A172 (cell line): ENCODE measurements around the gene HNRNPF. TPM values are rescaled to one million over a fixed set of nuclear protein-coding genes. Genes with fewer than 3 reads are reported as not detected.
"Not testable (repeated sequence)": the region's sequence is repeated elsewhere in the genome, so short reads cannot be mapped to it uniquely, and the experiment has no call there.

Source experiments
- DNase-seq: peaks from one replicate; pipeline ENCODE4 v3.0.0-alpha.2; 2015; ENCODE audit warnings: low spot score
- total RNA-seq: library from RNA; depleted of rRNA; stranded (reverse); fragments of >200 nt; shearing (Covaris generic); gene quantifications from 2 replicates; pipeline ENCODE4 v1.2.3, GENCODE V29; 2014

The HNRNPF gene
- total RNA-seq, 1 experiment from 2014 or later = 348 TPM

DNA sequence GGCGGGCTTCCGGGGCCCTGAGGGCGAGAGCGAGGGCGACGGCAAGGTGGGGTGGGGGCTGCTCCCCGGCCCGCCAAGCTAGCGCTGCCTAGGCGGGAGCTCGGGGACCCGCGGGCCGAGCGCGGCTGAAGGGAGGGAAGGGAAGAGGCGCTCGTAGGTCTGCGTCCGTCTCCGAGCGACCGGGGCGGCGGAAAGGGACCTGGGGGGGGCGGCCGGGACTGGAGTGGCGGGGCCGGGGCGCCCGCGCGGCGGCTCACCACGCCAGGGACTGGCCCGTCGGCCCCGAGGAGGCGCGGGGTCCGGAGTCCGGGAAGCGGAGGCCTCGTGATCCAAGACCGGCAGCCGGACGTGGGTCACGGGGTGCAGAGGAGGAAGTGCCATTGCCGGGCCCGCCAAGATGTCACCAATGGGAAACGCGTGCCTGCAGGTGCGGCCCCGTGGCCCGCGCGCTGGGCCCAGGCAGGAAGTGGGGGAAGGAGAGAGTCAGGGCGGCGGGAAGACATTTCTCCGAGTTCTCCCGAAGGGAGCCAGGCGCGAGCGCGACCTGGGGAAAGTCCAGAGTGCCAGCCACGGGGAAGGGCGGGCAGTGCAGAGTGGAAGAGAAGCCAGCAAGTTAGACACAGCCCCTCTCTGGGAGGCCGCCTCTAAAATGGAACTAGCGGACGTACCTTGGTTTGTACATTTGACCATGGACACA lies 11.9 kb downstream of the HNRNPF start:
- DNase-seq = peak; percentile 88

- DNase-seq = peak; percentile 45
These were observed 12.7 kb downstream of the HNRNPF start for GRCh38 chr10:43396061-43396927.

GRCh38 chr10:43395571-43396060 lies 13.4 kb downstream of the HNRNPF start:
- DNase-seq = no peak

GRCh38 chr10:43394868-43395267 lies 14.1 kb downstream of the HNRNPF start:
- no peak for DNase-seq

DNA sequence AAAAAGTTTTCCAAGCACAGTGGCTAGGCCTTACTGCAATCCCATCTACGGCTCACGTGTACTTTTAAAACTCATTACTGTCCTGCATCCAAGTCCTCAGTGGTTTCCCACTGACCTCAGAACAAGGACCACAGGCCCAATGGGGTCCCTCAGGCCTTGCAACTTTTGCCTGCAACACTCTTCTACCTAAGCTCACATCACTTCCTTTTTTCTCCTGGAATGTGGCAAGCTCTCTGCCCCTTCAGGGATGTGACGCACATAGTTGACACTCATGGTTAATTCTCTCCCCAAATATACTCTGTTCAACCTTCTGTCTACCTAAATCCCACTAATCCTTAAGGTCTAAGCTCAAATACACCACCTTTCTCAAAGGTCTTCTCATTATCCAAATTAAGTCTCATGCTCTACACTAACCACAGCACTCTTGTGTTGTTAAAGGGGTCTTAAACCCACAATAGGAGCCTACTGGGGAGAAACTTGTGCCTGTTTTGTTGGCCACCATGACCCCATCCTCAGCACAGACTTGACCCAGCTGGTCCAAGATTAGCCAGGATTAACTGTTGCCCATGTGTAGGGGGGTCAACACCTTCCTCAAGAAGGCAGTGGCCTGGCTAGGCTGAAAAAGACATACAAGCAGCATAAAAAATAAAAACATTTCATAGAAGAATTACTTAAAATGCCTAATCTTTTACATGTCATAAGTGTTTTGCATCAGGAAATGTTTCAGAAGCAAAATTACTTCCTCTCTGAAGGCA lies 15.2 kb downstream of the HNRNPF start:
- no peak for DNase-seq

DNA sequence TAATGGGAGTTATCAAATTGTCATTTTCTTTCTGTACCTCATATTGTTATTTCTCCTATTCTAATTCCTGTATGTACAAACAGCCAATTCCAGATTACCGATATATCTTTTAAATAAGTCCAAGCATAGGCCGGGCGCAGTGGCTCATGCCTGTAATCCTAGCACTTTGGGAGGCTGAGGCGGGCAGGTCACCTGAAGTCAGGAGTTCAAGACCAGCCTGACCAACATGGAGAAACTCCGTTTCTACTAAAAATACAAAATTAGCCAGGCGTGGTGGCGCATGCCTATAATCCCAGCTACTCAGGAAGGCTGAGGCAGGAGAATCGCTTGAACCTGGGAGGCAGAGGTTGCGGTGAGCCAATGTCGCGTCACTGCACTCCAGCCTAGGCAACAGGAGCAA lies 15.8 kb downstream of the HNRNPF start:
- not testable (repeated sequence) for DNase-seq

GRCh38 chr10:43392748-43393147 lies 16.2 kb downstream of the HNRNPF start:
- DNase-seq = no peak

DNA sequence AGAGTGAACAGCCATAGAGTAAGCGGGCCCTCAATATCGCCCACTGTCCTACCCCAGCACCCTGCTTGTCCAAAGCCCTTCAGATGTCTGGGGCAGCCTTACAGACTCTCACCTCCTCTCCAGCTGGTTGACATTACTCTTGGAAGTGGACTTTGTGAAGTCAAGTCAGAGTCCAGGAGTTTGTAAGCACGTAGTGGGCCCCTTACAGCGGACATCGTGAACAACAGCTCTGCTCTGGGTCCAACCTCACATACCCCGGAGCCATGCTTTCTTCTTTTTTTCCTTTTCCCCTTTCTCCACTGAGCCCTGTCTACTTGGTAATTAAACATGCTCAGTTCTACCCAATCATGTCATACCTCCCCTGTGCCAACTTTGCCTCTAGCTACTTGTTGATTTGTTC lies 17.5 kb downstream of the HNRNPF start:
- no peak for DNase-seq

- DNase-seq = no peak
These were observed 18.2 kb downstream of the HNRNPF start for GRCh38 chr10:43390759-43391158.

- DNase-seq = no peak
These were observed 18.7 kb downstream of the HNRNPF start for GRCh38 chr10:43390333-43390732.

- no peak for DNase-seq
These were observed 19.1 kb downstream of the HNRNPF start for GRCh38 chr10:43389867-43390266.

- no peak for DNase-seq
These were observed 21.3 kb downstream of the HNRNPF start for GRCh38 chr10:43387678-43388032.

- no peak for DNase-seq
These were observed 21.9 kb downstream of the HNRNPF start for GRCh38 chr10:43386981-43387677.

- no peak for DNase-seq
These were observed 22.4 kb downstream of the HNRNPF start for GRCh38 chr10:43386549-43386948.

DNA sequence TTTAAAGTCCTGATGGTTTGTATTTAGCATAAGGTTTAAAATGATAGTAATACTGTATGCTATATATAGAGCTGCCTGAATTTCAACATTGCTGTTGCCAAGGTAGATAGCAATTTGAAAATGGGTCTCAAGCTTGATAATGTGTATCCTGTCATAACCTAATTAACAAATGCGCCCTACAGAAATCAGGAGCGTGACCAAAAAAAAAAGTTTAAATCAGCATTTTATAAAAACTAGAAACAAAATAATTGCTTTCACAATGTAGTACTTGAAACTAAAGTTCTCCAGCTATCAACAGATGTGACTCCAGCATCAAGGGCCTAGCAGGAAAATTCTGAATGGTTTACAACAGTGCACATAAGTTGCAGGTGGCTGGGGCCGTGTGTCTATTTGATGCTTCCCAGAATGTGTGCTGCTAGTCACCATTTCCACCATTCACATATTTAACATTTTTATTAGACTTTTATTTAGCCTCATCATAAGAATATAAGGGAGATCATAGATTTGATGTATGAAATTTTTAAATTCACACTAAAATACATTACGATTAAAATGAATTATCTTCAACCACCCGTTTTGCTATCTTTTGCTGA lies 23.5 kb downstream of the HNRNPF start:
- no peak for DNase-seq

GRCh38 chr10:43384252-43385221 lies 24.4 kb downstream of the HNRNPF start:
- DNase-seq = no peak

DNA sequence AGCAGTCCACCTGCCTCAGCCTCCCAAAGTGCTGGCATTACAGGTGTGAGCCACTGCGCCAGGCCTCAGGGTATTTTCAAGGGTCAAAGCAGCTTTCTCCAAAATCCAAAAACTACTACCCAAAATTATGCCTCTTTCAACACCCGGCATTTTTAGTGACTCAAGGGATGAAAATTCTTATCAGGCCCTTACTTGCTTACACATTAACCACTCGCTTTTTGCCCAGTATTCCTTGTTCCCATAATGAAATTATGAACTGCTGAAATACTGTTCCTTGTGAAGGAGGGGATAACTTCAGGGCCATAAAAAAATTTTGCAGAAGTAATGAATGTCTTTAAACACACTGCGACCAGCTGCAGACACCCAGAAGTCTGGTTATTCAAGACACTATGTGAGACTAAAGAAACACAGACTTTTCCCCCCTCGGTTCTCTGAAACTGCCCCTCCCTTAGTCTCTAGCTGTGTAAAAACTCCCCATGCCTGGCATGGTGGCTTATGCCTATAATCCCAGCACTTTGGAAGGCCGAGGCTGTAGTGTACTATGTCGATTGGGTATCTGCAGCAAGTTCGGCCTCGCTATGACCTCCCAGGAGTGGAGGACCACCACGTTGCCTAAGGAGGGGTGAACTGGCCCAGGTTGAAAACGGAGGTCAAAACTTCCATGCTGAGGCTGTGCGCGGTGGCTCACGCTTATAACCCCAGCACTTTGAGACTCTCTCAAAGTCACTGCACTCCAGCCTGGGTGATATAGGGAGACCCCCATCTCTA lies 25.6 kb downstream of the HNRNPF start:
- DNase-seq = no peak

GRCh38 chr10:43380610-43381222 lies 28.3 kb downstream of the HNRNPF start:
- DNase-seq = no peak

DNA sequence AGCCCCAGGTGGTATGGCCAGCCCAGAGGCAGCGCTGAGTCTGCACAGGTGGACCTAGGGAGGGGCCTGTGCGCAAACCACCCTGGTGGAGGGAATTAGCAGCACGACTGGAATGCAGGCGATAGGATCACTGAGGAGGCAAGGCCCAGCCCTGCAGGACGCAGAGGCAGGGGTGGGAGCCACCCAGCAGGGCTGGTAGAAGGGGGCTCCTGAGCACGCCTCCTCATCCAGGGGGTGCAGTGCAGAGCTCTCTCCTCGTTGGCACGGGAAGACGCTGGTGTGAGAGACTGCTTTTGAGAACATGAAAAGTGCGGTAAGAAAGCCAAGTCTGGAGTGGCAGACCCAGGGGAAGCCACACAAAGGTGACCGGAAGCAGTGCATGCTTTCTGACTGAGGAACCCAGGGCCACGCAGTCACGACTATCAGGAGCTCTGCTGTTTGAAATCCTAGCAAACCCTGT lies 31.5 kb downstream of the HNRNPF start:
- no peak for DNase-seq
